Measurements from ENCODE around the gene ETNK1.
A peak's percentile ranks its signal among the peaks of the same experiment; 100 is the strongest.

ETNK1 gene

DNA sequence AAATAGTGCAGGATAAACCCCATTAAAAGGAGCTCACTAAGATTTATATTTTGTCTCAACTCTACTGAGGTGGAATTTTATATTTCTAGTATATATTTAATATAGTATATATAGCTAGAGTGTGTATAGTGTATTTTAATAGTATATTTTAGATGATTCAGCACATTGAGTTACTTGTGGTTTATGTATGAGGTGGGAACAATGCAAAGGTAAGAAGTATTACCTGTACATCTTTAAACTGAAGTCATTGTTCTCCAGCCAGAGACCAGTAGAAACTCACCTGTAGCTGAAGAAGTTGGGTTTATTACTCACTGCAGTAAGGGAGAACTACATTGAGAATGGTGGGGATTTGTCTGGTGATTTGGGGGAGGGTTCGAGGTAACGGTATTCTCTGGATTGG is 15.9 kb downstream of the ETNK1 start:
- no peak for DNase-seq

DNA sequence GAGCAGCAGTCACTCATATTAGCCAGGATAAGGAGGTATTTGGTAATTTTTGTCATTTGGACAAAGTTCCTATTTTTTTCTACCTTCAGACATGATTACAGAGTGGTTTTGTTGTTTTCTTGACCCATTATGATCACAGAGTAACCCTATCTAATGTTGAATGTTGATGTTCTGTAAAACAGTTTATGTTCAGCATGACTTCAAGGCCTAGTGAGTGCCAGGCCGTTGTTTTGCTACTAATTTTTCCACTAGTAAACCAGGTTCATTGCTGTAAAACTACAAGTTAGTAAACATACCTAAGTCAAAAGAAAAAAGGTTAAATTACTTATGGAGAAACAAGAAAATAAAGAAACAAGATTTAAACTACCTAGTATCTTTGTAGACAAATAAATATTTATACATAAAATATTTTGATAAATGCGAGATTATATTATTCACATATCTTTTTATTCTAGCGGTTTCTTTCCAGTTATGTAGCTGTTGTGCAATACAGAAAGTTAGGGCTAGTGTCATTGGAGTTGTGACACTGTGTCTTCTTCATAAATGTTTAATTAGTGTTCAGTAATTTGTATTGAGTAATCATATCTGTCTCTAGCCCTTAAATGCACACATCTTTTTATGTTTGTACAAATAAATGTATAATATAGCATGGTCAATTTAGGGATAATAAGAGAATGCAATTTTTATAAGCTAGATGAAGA is 16.5 kb downstream of the ETNK1 start:
- DNase-seq = no peak

DNA sequence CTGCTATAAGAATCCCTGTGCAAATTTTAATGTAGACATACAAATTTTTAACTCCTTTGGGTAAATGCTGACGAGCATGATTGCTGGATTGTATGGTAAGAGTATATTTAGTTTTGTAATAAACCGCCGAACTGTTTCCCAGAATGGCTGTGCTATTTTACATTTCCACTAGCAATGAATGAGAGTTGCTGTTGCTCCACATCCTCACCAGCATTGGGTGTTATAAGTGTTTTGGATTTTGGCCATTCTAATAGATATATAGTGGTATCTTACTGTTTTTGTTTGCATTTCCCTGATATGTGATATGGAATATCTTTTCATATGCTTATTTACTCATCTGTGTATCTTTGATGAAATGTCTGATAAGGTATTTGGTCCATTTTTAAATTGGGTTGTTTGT is 23.7 kb downstream of the ETNK1 start:
- no peak for DNase-seq

DNA sequence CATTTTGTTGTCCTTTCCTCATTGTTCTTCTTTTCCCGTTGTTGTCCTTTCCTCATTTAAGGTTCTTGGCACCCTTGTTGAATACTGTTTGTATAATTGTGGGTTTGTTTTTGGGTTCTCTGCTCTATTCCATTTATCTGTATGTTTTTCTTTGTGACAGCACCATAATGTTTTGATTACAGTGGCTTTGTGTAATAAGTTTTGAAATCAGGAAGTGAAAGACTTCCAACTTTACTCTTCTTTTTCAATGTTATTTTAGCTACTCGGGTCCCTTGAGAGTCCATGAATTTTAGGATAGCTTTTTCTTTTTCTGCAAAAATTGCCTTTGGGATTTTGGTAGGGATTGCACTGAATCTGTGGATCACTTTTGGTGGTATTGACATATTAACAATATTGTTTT is 28.1 kb downstream of the ETNK1 start:
- DNase-seq = no peak

DNA sequence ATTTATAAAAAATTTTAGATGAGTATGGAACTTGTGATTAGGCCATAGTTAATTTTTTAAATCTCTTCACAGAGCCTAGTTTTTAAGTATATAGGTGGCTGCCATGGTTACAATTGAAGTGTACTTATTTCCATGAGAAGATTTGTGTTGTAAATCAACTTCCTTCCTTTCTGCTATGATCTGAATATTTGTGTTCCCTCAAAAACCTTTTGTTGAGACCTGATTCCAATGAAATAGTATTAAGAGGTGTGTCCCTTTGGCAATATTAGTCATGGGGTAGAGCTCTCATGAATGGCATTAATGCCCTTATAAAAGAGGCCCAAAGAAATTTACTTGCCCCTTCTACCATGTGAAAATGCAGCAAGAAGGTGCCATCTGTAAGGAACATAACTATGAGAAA is 28.8 kb downstream of the ETNK1 start:
- no peak for DNase-seq

DNA sequence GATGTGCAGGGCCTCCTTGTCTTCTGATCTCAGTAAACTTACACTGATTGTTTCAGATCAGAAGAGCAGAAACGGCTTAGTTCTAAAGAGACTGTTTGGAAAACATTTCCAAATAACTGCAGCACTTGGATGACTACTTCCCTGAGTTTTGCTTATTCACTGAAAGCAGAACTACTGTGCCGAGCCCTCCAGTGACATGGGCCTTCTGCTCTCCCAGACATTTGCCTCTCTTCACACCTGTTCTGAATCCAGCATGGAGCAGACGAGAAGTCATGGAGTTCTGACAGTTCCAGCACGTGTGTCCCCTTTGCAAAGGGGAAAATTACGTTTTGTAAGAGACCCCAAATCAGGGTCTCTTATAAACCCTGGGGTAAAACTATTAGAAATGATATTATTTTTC is 31.4 kb downstream of the ETNK1 start:
- no peak for DNase-seq

DNA sequence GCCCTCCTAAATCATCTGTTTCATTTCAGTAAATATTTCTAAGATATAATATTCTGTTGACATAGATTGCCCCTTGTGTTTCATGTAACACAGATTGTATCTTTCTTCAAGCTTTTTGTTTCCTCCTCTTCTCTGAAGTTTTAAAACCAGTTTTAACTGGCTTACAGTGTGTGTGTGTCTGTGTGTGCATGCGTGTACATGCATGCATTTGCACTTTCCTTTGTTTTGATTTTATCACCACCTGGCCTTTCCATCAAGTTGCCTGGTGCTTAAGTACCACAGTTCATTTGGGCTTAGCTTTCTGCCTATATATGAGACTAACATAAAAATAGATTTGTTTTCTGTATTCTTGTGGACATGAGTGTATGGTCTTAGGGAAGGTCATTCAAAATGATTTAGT is 31.9 kb downstream of the ETNK1 start:
- no peak for DNase-seq

DNA sequence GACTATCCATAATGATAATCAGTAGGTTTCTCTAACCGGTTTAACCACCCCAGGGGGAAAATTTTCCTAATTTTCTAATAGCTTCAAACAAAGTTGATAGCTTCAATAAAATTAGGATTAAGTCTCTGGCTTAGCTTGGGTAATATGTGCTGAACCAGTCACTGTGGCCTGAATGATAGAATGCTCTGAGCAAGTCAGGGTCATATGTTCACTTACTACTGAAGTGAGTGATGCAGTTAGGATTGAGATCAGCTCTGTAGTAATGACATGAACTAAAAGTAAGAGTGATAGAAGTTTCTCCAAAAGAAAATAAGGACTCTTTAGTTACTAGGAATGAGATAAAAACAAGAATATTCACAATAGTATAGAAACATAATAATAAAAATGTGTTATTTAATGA is 32.6 kb downstream of the ETNK1 start:
- no peak for DNase-seq

DNA sequence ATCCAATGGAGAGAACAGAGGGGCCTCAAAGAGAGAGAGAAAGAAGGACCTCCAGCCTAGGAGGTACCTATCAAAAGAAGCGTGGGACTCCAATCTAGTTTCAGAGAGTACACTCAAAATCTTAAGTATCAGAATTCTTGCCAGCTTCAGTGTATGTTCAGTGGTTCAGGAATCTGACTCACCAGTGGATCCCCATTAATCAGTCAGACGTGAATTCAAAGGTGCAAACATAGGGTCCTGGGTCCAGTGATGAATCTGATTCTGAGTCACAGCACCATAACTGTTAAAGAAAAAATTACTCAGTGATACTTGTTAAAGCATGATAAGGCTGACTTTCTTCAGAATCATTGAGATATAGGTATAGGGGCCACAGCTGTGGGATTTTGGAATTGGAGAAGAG is 33.2 kb downstream of the ETNK1 start:
- no peak for DNase-seq

DNA sequence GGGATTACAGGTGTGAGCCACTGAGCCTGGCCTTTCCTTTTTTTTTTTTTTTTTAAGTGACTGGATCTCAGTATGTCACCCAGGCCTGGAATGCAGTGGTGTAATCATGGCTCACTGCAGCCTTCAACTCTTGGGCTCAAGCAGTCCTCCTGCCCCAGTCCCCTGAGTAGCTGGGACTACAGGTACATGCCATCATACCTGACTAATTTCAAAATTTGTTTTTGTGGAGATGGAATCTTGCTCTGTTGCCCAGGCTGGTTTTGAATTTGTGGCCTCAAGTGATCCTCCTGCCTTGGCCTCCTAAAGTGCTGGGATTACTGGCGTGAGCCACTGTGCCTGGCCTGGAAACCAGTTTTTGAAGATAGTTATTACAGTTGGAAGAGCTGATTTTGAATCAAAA is 37.4 kb downstream of the ETNK1 start:
- no peak for DNase-seq

DNA sequence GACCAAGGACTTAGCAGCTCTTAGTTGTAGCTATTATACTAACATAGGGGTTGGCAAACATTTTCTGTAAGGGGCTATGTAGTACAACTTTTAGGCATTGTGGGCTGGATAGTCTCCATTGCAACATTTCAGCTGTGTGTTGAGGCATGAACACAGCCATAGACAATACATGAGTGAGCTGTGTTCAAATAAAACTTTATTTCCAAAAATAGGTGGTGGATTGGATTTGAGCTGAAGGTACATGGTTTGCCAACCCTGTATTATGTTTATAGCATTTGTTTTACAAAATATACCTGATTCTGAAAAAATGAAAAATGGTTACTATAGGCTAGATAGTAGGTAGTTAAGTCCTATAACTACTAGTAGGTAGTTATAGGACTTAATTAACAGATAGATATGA is 40.5 kb downstream of the ETNK1 start:
- DNase-seq = no peak

DNA sequence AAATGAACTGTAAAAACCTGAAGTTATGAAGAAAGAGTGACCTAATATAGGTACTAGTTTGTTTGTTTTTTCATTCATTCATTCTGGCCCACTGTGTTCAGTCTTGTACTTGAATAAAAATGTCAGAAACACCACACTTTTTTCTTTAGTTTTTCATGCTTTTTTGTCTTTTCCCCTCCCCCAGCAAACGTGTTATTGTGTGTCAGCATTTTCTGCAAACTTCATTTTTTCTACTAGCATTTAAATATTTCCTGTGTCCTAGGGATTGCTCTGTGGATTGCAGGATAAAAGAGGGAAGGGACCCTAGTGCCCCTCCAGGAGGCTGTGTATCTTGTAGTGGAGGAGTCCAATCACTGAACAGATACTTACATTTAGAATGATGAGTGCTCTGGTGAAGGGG is 42.2 kb downstream of the ETNK1 start:
- no peak for DNase-seq

DNA sequence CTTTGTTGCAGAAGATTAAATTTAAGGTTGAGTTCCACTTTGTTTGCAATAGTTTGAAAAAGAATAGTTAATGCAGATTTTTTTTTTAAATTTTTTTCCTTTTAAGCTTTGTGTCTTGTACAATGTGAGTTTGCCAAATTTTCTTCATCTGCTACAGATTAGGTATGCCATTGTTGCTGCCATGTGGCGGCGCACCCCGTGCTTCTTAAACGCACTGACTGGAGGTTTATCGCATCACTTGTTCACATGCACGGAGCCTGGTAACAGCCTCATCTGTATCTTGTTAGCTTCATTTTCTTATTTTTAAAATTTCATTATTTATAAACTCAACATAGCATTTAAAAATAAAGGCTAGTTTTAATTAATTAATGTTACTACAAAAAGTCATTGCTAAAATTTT is 43.5 kb downstream of the ETNK1 start:
- DNase-seq = no peak

DNA sequence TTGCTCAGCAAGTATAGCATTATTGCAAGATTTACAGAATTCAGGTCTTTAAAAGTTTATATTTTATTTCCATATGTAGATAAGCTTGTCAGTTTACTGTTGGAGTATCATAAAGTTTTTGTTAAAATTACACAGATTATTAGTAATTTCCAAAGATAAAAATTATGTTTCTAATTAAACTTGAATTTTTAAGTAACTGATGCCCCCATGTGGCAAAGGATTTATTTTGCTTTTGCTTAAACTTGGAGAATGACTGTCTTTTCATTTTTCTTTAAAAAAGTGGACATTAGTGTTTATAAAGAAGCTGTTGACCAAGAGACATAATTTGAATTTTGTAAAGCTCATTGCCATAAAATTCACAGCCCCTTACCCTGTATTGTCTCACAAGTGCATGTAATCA is 45.8 kb downstream of the ETNK1 start:
- DNase-seq = no peak

DNA sequence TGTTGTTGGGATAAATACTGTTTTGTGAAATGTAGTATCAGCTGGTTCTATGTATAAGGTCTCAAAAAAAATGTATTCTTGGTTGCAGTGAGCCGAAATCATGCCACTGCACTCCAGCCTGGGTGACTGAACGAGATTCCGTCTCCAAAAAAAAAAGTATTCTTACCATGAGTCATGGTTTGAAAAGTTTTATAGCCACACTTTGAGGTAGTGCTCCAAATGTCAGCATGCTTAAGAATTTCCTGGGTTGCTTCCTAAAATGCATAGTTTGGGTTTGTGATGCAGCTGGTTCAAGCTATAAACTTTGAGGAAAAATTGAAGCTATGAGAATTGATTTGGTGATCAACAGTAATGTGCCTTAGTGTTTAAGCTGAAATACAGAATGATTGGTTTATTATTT is 48.0 kb downstream of the ETNK1 start:
- DNase-seq = no peak

DNA sequence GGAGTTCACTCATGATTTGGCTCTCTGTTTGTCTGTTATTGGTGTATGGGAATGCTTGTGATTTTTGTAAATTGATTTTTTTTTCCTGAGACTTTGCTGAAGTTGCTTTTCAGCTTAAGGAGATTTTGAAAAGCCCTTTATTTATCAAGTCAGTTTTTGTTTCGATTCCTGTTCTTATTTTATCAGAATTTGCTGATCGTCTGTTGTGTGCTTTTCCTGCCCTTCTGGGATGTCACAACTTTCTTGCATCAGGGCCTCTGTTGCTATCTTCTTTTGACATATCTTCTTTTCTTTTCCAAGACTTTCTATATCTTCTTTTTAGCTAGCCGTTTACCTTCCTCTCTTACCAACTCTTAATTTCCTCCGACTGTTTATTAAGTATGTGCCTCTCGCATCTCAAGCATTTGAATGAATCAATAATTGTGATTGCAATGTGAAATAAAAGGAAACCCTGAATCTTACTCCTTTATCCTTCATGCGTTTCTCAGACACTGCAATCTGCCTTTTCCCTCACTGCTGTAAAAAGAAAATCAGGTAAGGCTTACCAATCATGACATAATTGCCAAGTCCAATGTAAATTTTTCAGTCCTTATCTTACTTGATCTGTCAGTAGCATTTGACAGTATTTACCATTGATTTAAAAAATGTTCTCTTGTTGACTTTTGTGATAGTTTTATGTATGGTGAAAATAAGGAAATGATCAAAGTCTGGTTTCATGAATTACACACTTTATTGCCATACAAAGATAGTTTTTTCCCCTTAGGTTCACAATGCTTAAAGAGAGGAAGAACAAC is 53.0 kb downstream of the ETNK1 start:
- DNase-seq = no peak

DNA sequence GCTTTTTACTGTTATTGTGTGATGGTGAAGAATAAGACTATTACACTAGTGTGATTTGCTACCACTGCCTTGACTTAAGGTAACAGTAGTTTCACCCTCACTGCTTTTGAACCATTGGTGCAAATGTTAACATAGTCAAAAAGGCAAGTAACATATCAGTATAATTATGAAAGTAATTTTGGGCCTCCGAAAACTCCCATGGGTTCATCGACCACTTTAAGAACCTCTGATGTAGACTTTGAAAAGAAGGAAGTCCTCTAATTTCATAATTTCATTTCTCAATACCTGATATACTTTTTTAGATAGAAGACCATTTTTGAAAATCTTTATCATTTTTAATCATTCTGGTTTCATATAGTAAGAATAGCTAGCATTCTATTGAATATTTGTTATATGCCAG is 57.7 kb downstream of the ETNK1 start:
- DNase-seq = no peak

DNA sequence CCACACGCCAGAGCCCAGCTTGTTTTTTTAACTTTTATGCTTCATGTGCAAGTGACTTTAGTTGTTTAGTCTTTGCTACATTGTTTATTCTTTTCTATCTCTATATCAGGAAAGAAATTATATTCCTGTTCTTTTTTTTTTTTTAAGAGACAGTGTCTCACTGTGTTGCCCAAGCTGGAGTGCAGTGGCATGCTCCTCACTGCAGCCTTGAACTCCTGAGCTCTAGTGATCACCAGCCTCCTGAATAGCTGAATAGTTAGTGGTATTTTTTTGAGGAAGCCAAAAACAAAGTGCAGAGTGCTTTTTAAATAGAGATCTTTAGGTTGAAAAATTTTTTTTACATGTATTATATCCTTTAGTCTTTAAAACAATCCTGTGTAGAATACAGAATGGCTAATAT is 58.2 kb downstream of the ETNK1 start:
- DNase-seq = no peak

DNA sequence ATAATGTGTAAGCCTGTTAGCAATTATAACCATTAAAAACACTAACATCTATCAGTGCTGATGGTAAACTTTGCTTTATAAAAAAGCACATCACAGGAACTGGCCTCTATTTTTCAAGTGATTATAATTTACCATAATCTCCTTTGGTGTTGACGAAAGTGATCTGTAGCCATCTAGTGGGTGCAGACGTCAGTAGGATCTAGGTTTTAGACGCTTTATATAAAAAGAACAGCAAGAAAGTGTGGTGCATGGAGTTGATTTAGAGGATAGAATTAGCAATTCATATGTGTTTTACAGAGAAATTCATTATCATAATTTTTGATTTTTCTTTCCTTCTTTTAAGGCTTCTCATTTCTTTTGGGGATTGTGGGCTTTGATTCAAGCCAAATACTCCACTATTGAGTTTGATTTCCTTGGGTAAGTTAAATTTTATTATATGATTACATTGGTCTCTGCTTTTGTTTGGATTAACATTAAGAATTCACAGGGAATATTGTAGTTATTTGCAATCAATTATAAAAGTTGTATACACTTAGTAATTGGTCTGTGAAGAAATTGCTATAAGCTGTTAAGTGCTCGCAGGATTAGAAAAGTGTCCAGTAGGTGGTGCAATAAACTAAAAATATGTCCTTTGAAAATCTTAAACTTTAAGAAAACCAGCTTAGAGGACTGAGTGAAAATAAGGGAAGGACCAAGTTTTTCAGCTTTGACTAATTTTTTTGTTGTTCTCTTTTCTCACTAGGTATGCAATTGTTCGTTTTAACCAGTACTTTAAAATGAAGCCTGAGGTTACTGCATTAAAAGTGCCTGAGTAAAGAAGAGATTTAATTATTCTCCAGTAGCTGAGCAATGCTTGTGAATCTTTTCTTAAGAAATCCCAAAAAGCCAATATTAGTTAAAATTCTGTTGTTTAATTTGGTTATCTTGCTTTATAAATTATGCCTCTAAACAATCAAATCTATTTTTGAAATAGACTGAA is 59.5 kb downstream of the ETNK1 start:
- no peak for DNase-seq

DNA sequence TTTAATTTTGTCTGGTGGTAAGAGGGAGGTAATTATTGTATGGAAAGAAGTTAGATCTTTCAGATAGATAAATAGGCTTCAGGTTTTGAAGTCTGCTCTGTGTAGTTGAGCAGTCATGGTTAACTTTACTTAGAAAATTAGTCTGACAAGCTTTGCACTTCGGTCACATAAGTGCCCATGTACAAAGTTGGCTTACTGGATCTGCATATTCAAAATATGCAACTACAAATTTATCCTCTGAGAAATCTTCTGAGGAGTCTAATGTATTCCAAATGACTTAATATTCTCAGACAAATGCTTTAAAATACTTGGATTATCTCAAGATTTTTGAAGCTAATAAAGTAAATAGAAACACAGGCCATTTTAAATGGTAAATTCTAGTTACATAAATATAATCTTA is 61.2 kb downstream of the ETNK1 start:
- no peak for DNase-seq

DNA sequence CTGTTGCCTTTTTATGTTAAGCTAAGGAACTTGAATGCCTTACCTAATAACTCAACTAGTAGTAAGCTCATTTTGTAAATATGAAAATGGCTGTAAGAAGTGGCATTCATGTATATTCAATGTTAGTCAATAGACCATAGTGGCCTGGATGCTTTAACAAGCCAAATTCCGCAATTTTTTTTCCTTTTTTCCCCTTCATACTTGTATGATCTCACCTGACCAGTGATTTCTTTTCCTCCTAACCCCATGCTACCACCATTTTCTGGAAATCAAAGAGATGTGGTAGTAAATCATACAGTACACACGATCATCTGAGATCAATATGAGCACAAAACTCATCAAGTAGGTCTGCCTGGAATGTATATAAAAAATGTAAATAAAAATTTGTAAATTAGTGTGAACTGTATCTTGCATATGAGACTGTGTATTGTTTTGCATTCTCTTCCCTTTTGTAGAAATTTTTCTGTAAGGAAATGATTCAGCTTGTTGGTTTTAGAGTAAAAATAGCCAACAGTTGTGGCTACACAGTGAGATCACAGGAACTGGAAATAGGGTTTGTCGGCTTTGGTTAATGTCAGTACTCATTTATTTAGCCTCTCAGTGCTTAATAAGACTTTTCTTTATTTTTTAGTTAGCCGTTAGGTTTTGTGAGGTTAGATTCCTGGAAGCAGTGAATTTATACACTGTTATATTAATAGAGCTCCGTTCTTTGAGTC is 62.5 kb downstream of the ETNK1 start:
- peak; percentile 8 for DNase-seq

DNA sequence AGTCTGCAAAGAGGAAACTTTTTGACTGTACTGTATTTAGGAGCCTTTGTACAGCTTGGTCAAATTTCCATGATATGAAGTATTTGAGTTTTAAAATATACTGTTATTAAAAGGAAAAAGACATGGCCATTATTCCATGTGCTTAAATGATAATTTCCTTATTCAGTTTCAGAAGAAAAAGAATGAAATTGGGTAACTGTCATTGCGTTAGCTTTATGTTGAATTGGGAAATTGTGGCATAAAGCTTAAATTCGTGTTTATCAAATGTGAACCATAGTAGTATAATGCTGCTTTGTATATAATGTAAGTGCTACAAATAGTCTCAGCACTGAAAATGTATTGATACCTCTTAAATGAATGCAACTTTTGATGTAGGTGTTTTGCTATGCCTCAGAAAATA is 64.9 kb downstream of the ETNK1 start:
- no peak for DNase-seq

DNA sequence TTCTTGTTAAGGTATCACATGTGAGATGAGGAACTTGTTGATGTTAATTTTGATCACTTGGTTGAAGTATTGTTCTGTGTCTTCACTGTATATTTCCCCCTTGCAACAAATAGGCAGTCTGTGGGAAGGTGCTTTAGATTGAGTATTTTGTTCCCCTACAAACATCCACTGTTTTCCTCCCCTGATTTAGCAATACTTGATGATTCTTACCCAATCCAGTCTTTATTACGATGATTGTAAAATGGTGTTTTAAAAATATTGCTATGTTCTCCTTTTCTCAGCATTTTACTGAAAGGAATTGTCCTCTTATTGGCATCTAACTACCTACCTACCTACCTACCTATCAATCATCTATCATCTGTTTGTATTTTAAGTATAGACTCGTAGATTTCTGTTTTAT is 66.3 kb downstream of the ETNK1 start:
- DNase-seq = no peak
